ENCODE data around the gene ANKRD33B.

- TF ChIP-seq, protein P1, sequence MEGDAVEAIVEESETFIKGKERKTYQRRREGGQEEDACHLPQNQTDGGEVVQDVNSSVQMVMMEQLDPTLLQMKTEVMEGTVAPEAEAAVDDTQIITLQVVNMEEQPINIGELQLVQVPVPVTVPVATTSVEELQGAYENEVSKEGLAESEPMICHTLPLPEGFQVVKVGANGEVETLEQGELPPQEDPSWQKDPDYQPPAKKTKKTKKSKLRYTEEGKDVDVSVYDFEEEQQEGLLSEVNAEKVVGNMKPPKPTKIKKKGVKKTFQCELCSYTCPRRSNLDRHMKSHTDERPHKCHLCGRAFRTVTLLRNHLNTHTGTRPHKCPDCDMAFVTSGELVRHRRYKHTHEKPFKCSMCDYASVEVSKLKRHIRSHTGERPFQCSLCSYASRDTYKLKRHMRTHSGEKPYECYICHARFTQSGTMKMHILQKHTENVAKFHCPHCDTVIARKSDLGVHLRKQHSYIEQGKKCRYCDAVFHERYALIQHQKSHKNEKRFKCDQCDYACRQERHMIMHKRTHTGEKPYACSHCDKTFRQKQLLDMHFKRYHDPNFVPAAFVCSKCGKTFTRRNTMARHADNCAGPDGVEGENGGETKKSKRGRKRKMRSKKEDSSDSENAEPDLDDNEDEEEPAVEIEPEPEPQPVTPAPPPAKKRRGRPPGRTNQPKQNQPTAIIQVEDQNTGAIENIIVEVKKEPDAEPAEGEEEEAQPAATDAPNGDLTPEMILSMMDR (IDR thresholded peaks at IDR 0.05) = no peak
- no peak for TF ChIP-seq POLR2A (IDR thresholded peaks at IDR 0.05)
Observed at GRCh38 chr5:10660135-10660534, 96.3 kb downstream of the ANKRD33B start.

Data from esophagus squamous epithelium (tissue), 4 donors.